Stimulated activated memory B cell treated with anti-CD40 and anti-IgM and Interleukin-4, amounts not matched to agents 10 μg/mL and 1 μg/mL and 100 μg/mL, for 72 hours (primary cell): ENCODE measurements around the gene IL15RA.
"Not testable (repeated sequence)": the region's sequence is repeated elsewhere in the genome, so short reads cannot be mapped to it uniquely, and the experiment has no call there.

Experiments
- ATAC-seq: fragments of 150-1000 bp; cut with Tn5 transposase; 2 replicates; pipeline ENCODE4 v1.10.0; 2021
- H3K27ac Mint-ChIP-seq: one replicate; pipeline ENCODE4 v1.8.0; 2022; ENCODE audit warnings: mild to moderate bottlenecking, mixed read lengths
- H3K27me3 Mint-ChIP-seq: one replicate; pipeline ENCODE4 v1.8.0; 2022; ENCODE audit warnings: mixed read lengths
- H3K36me3 Mint-ChIP-seq: one replicate; pipeline ENCODE4 v1.8.0; 2022; ENCODE audit warnings: mixed read lengths
- H3K4me1 Mint-ChIP-seq: one replicate; pipeline ENCODE4 v1.8.0; 2022; ENCODE audit warnings: mixed read lengths
- H3K4me3 Mint-ChIP-seq: one replicate; pipeline ENCODE4 v1.8.0; 2022; ENCODE audit warnings: mild to moderate bottlenecking, moderate library complexity, mixed read lengths
- H3K9me3 Mint-ChIP-seq: one replicate; pipeline ENCODE4 v1.8.0; 2022; ENCODE audit warnings: mixed read lengths

IL15RA gene

GRCh38 chr10:5968037-5968680 lies 9.2 kb downstream of the IL15RA start:
- H3K27me3 Mint-ChIP-seq: no peaks in the 10 kb centered on the region
- H3K27ac Mint-ChIP-seq: no peak overlapping the region
- no peak overlapping the region for H3K4me3 Mint-ChIP-seq
- ATAC-seq: no peak
- H3K36me3 Mint-ChIP-seq: peaks cover 13% of the 10 kb centered on the region
- no peaks in the 10 kb centered on the region for H3K9me3 Mint-ChIP-seq
- peaks cover 23% of the 10 kb centered on the region for H3K4me1 Mint-ChIP-seq

- Mint-ChIP-seq H3K36me3 (peaks cover 30% of the 10 kb centered on the region), H3K27me3 (no peaks in the 10 kb centered on the region), H3K27ac (no peak overlapping the region), H3K4me3 (no peak overlapping the region), H3K4me1 (no peaks in the 10 kb centered on the region), H3K9me3 (no peaks in the 10 kb centered on the region)
- no peak for ATAC-seq
Observed at GRCh38 chr10:5965266-5965665, 12.1 kb downstream of the IL15RA start.

GRCh38 chr10:5964736-5965135 lies 12.6 kb downstream of the IL15RA start:
- Mint-ChIP-seq H3K4me3 (no peak overlapping the region), H3K27me3 (no peaks in the 10 kb centered on the region), H3K9me3 (no peaks in the 10 kb centered on the region), H3K36me3 (peaks cover 36% of the 10 kb centered on the region), H3K27ac (no peak overlapping the region), H3K4me1 (no peaks in the 10 kb centered on the region)
- ATAC-seq: no peak

- no peak overlapping the region for H3K27ac Mint-ChIP-seq
- H3K27me3 Mint-ChIP-seq: no peaks in the 10 kb centered on the region
- no peak for ATAC-seq
- H3K9me3 Mint-ChIP-seq: no peaks in the 10 kb centered on the region
- no peak overlapping the region for H3K4me3 Mint-ChIP-seq
- H3K36me3 Mint-ChIP-seq: peaks cover 45% of the 10 kb centered on the region
- H3K4me1 Mint-ChIP-seq: no peaks in the 10 kb centered on the region
Observed at GRCh38 chr10:5963591-5963990, 13.8 kb downstream of the IL15RA start.

GRCh38 chr10:5963071-5963470 lies 14.3 kb downstream of the IL15RA start:
- Mint-ChIP-seq H3K27me3 (no peaks in the 10 kb centered on the region), H3K27ac (no peak overlapping the region), H3K36me3 (peaks cover 41% of the 10 kb centered on the region), H3K4me1 (no peaks in the 10 kb centered on the region), H3K4me3 (no peak overlapping the region), H3K9me3 (no peaks in the 10 kb centered on the region)
- ATAC-seq: no peak

- not testable (repeated sequence) for H3K27me3 Mint-ChIP-seq, ATAC-seq, H3K4me1 Mint-ChIP-seq, H3K4me3 Mint-ChIP-seq, H3K9me3 Mint-ChIP-seq, H3K27ac Mint-ChIP-seq
- peaks cover 46% of the 10 kb centered on the region for H3K36me3 Mint-ChIP-seq
Observed at GRCh38 chr10:5962358-5962940, 14.9 kb downstream of the IL15RA start.

- Mint-ChIP-seq H3K36me3 (peaks cover 55% of the 10 kb centered on the region), H3K27ac (no peak overlapping the region), H3K9me3 (no peaks in the 10 kb centered on the region), H3K4me1 (no peaks in the 10 kb centered on the region), H3K4me3 (no peak overlapping the region), H3K27me3 (no peaks in the 10 kb centered on the region)
- no peak for ATAC-seq
Observed at GRCh38 chr10:5961405-5962100, 15.8 kb downstream of the IL15RA start.

- not testable (repeated sequence) for H3K4me3 Mint-ChIP-seq, H3K9me3 Mint-ChIP-seq, H3K4me1 Mint-ChIP-seq, ATAC-seq, H3K27me3 Mint-ChIP-seq, H3K27ac Mint-ChIP-seq
- H3K36me3 Mint-ChIP-seq: peaks cover 61% of the 10 kb centered on the region
Observed at GRCh38 chr10:5960973-5961275, 16.4 kb downstream of the IL15RA start.

- H3K27me3 Mint-ChIP-seq: no peaks in the 10 kb centered on the region
- H3K4me3 Mint-ChIP-seq: no peak overlapping the region
- ATAC-seq: no peak
- peaks cover 64% of the 10 kb centered on the region for H3K36me3 Mint-ChIP-seq
- H3K27ac Mint-ChIP-seq: no peak overlapping the region
- no peaks in the 10 kb centered on the region for H3K4me1 Mint-ChIP-seq
- no peaks in the 10 kb centered on the region for H3K9me3 Mint-ChIP-seq
Observed at GRCh38 chr10:5960070-5960972, 17.0 kb downstream of the IL15RA start.

- ATAC-seq: no peak
- H3K27me3 Mint-ChIP-seq: no peaks in the 10 kb centered on the region
- H3K36me3 Mint-ChIP-seq: peaks cover 62% of the 10 kb centered on the region
- no peak overlapping the region for H3K4me3 Mint-ChIP-seq
- H3K27ac Mint-ChIP-seq: no peak overlapping the region
- no peaks in the 10 kb centered on the region for H3K4me1 Mint-ChIP-seq
- H3K9me3 Mint-ChIP-seq: no peaks in the 10 kb centered on the region
Observed at GRCh38 chr10:5959581-5960069, 17.7 kb downstream of the IL15RA start.

- H3K36me3 Mint-ChIP-seq: peaks cover 60% of the 10 kb centered on the region
- H3K27me3 Mint-ChIP-seq: no peaks in the 10 kb centered on the region
- H3K4me3 Mint-ChIP-seq: no peak overlapping the region
- no peaks in the 10 kb centered on the region for H3K9me3 Mint-ChIP-seq
- no peak overlapping the region for H3K27ac Mint-ChIP-seq
- no peaks in the 10 kb centered on the region for H3K4me1 Mint-ChIP-seq
- no peak for ATAC-seq
Observed at GRCh38 chr10:5959142-5959541, 18.2 kb downstream of the IL15RA start.

- Mint-ChIP-seq H3K27me3 (no peaks in the 10 kb centered on the region), H3K9me3 (no peaks in the 10 kb centered on the region), H3K4me3 (no peak overlapping the region), H3K4me1 (no peaks in the 10 kb centered on the region), H3K36me3 (peaks cover 64% of the 10 kb centered on the region), H3K27ac (no peak overlapping the region)
- ATAC-seq: no peak
Observed at GRCh38 chr10:5958675-5959074, 18.7 kb downstream of the IL15RA start.

GRCh38 chr10:5958077-5958476 lies 19.3 kb downstream of the IL15RA start:
- no peaks in the 10 kb centered on the region for H3K4me1 Mint-ChIP-seq
- no peak overlapping the region for H3K27ac Mint-ChIP-seq
- H3K36me3 Mint-ChIP-seq: peaks cover 70% of the 10 kb centered on the region
- no peaks in the 10 kb centered on the region for H3K9me3 Mint-ChIP-seq
- ATAC-seq: no peak
- no peak overlapping the region for H3K4me3 Mint-ChIP-seq
- no peaks in the 10 kb centered on the region for H3K27me3 Mint-ChIP-seq

- ATAC-seq: no peak
- Mint-ChIP-seq H3K27ac (no peak overlapping the region), H3K27me3 (no peaks in the 10 kb centered on the region), H3K4me3 (no peak overlapping the region), H3K4me1 (no peaks in the 10 kb centered on the region), H3K36me3 (peaks cover 65% of the 10 kb centered on the region), H3K9me3 (no peaks in the 10 kb centered on the region)
Observed at GRCh38 chr10:5956146-5956936, 21.0 kb downstream of the IL15RA start.

GRCh38 chr10:5953676-5954075 lies 23.7 kb downstream of the IL15RA start:
- no peak for ATAC-seq
- Mint-ChIP-seq H3K27ac (no peak overlapping the region), H3K4me3 (no peak overlapping the region), H3K9me3 (no peaks in the 10 kb centered on the region), H3K36me3 (peaks cover 55% of the 10 kb centered on the region), H3K27me3 (no peaks in the 10 kb centered on the region), H3K4me1 (no peaks in the 10 kb centered on the region)
